Gastrocnemius medialis (tissue), 4 donors: ENCODE results near the gene CCDC30. TPM values are rescaled to one million over a fixed set of nuclear protein-coding genes. Genes with fewer than 3 reads are reported as not detected.
A peak's percentile ranks its signal among the peaks of the same experiment; 100 is the strongest.

Experiments
- ATAC-seq, 2 donors: fragments of 150-250 bp; one replicate each; pipeline ENCODE4 v1.9.1; 2016
- DNase-seq, 2 donors: peaks; one replicate each; pipeline ENCODE4 v3.0.0-alpha.2; 2019
- H3K27ac ChIP-seq, 4 donors: fragments of 200-600 bp; sonication (generic); 1 replicate in 1 of 4; 2 replicates in 3 of 4; pipeline ENCODE4 v1.5.1; 2016 to 2018; ENCODE audit warnings: mild to moderate bottlenecking in 2 of 4, moderate library complexity in 1 of 4
- H3K27me3 ChIP-seq, 3 donors: fragments of 200-600 bp; sonication (generic) in 2 of 3; 1 replicate in 1 of 3; 2 replicates in 2 of 3; pipeline versions ENCODE4 v1.5.1 to v1.6.0; 2016 to 2019; ENCODE audit warnings: mild to moderate bottlenecking in 1 of 3, moderate library complexity in 1 of 3
- H3K36me3 ChIP-seq, 2 donors: fragments of 200-600 bp; sonication (generic) in 1 of 2; one replicate each; pipeline ENCODE4 v1.5.1; 2017 to 2018
- H3K4me1 ChIP-seq, 2 donors: fragments of 200-600 bp; sonication (generic) in 1 of 2; one replicate each; pipeline ENCODE4 v1.5.1; 2016 to 2017; ENCODE audit warnings: mild to moderate bottlenecking in 2 of 2
- H3K4me3 ChIP-seq, 4 donors: fragments of 200-600 bp; sonication (generic) in 3 of 4; 1 replicate in 1 of 4; 2 replicates in 3 of 4; pipeline ENCODE4 v1.5.1; 2016 to 2019; ENCODE audit warnings: mild to moderate bottlenecking in 2 of 4
- H3K9me3 ChIP-seq, 3 donors: fragments of 200-600 bp; sonication (generic) in 2 of 3; 1 replicate in 1 of 3; 2 replicates in 2 of 3; pipeline ENCODE4 v1.5.1; 2016 to 2019
- POLR2A ChIP-seq, 2 donors: fragments of 450-650 bp; IDR thresholded peaks; one replicate each; pipeline ENCODE4 v1.6.1; 2017; ENCODE audit warnings: antibody characterized with exemption in 2 of 2, mild to moderate bottlenecking in 2 of 2, moderate library complexity in 2 of 2
- in situ Hi-C, 4 donors: fragments of 200-750 bp; cut with MboI; loops; one replicate each; pipeline versions ENCODE4 v1.15.0 to v1.8.0; 2017; ENCODE audit warnings: low sequenced_read_pairs in 4 of 4
- intact Hi-C: fragments of 100-400 bp; cut with DNase I; formaldehyde crosslinking; loops from one replicate; pipeline ENCODE4 v1.15.1; 2023; ENCODE audit warnings: low total_unique reads
- total RNA-seq, 4 donors: library from RNA; depleted of rRNA; stranded (reverse); fragments of >200 nt; gene quantifications; one replicate each; pipeline versions ENCODE4 v1.1.0 to v1.2.3, GENCODE V29; 2016
- TF ChIP-seq, protein P1 (sequence below), 5 experiments: fragments of 450-650 bp in 3 of 5; fragments of 200-600 bp in 2 of 5; sonication (generic) in 2 of 5; IDR thresholded peaks in 4 of 5; conservative IDR thresholded peaks in 1 of 5; 1 replicate in 4 of 5; 2 replicates in 1 of 5; pipeline ENCODE4 v1.5.1; 2016 to 2019; ENCODE audit warnings: antibody characterized with exemption in 5 of 5, mild to moderate bottlenecking in 3 of 5, moderate library complexity in 3 of 5

The CCDC30 gene
- 1 to 10 TPM in 2 of 4 donors, under 1 TPM in 2; 0.24 to 2.9 (median 0.74) TPM for total RNA-seq

DNA sequence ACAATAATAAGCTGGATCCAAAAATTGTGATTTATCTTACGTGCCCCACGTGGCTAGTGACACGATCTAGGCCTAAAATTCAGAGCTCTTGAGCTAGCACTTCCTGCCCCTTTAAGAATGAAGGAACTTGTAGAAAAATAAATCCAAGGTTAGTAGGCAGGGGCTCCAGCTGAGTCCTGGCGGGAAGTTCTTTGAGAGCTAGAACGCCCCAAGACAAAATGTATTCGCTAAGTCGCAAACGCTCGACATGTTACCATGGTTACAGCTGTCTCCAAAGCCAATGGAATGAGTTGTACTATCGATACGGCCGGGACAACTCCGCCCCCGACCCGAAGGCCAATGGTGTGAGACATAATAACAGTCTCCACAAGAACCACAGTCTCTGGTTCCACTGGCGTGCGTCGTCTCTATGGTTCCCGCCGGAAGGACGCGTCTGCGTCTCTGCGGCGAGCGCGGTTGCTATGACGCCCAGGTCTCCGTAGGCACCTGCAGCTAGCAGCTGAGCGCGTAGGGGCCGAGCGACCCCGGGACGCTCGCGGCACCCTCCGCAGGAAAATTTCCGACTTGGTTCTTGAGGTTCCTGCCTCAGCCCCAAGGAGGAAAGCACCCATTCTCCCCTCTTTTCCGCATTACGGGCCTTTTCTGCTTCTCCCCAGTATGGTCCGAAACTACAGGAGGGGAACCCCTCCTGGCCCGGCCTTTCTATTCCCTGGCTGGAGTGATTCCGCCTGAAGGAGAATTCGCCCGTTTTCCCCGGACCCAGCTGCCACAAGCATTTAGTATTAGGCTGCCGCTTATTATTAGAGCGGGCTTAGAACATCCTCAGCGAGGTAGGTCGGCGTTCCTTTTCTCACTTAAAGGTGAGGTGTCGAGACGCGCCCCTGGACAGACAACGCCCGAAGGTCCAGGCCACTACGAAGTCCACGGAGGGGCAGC is at the start of gene CCDC30:
TSS of gene CCDC30 (plus strand) at position 459 of the 936 bp plus-strand sequence. CDS start 17,266 bp downstream, outside the sequence.
- no peaks in the 10 kb centered on the region for H3K27me3 ChIP-seq
- no peak within 1 kb of the TSS for H3K27ac ChIP-seq
- TF ChIP-seq, protein P1, sequence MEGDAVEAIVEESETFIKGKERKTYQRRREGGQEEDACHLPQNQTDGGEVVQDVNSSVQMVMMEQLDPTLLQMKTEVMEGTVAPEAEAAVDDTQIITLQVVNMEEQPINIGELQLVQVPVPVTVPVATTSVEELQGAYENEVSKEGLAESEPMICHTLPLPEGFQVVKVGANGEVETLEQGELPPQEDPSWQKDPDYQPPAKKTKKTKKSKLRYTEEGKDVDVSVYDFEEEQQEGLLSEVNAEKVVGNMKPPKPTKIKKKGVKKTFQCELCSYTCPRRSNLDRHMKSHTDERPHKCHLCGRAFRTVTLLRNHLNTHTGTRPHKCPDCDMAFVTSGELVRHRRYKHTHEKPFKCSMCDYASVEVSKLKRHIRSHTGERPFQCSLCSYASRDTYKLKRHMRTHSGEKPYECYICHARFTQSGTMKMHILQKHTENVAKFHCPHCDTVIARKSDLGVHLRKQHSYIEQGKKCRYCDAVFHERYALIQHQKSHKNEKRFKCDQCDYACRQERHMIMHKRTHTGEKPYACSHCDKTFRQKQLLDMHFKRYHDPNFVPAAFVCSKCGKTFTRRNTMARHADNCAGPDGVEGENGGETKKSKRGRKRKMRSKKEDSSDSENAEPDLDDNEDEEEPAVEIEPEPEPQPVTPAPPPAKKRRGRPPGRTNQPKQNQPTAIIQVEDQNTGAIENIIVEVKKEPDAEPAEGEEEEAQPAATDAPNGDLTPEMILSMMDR (IDR thresholded peaks at IDR 0.05 in 4 of 5, conservative IDR thresholded peaks at IDR 0.05 in 1 of 5) = no peak
- TF ChIP-seq POLR2A (IDR thresholded peaks at IDR 0.05) = no peak
- in situ Hi-C loops (no loop called here), intact Hi-C loops (loop anchor here (1.0 to 10.0 kb wide), 5 partner anchors 120 to 354 kb away; partner anchors contain the start of genes C1orf50, ERMAP, P3H1 and PPIH)
- DNase-seq (peak; percentile 94 to 95), ATAC-seq (peak; percentile 100)
- no peaks in the 10 kb centered on the region for H3K9me3 ChIP-seq
- H3K4me1 ChIP-seq = peaks cover 14 to 16% of the 10 kb centered on the region in 2 donors
- H3K36me3 ChIP-seq = peaks cover 0 to 30% of the 10 kb centered on the region in 2 donors
- peak within 1 kb of the TSS; percentile 61 to 79 (median 70) for H3K4me3 ChIP-seq

DNA sequence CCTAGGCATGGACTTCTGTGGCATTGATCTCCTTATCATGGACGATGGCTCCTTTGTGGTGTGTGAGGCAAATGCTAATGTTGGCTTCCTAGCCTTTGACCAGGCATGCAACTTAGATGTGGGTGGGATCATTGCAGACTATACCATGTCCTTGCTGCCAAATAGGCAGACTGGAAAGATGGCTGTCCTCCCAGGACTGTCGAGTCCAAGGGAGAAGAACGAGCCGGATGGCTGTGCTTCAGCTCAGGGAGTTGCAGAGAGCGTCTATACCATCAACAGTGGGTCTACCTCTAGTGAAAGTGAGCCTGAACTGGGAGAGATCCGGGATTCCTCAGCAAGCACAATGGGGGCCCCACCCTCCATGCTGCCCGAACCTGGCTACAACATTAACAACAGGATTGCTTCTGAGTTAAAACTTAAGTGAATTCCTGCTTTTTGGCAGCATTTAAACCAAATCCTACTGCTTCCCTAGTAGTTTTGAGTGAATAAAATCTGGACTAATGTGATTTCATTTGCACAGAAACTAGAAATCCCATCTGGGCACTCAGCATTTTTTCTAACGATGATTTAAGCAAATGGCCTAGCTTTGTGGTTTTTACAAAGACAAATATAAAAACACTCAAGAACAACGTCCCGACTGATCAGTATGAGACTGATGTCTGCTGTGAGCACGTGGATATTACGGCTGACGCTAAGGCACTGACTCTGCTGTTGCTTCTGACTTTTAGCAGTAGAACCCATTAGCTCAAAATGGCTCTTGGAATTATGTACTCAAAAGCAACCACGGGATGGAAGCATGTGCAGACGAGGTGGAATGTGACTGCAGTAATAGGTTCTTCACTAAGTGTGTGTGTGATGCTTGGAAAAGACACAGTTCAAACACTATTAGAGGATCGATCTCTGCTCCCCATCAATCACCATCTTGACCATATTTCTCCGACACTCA is 48.3 kb upstream of the CCDC30 start:
- DNase-seq = no peak
- H3K9me3 ChIP-seq = no peaks in the 10 kb centered on the region
- no peaks in the 10 kb centered on the region for H3K4me1 ChIP-seq
- in situ Hi-C loops = no loop called here
- no peak overlapping the region for H3K27ac ChIP-seq
- H3K27me3 ChIP-seq = no peaks in the 10 kb centered on the region
- intact Hi-C loops = no loop called here
- no peak overlapping the region for H3K4me3 ChIP-seq
- no peak for TF ChIP-seq POLR2A (IDR thresholded peaks at IDR 0.05)
- TF ChIP-seq, protein P1 (IDR thresholded peaks at IDR 0.05 in 4 of 5, conservative IDR thresholded peaks at IDR 0.05 in 1 of 5) = no peak
- H3K36me3 ChIP-seq = no peaks in the 10 kb centered on the region
- ATAC-seq = no peak

DNA sequence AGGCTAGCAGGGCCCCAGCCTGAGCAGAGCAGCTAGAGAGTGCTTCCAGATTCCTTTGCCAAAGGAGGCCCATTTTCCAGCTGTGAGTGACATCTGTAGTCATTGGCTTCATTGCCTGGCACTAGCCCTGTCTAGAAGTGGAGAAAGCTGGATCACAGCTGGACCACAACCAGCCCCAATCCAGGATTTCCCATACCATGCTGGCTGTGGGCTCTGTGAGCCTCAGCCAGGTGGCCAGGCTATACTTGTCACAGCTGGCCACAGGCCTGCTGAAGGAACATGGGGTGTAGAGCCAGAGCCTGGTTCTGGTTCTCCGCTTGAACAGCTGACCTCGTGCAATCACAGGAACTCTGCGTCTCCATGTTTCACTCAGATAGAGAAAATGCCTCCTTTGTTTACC is 45.9 kb upstream of the CCDC30 start:
- intact Hi-C loops = no loop called here
- Histone ChIP-seq H3K4me3 (no peak overlapping the region), H3K9me3 (no peaks in the 10 kb centered on the region), H3K27me3 (peaks cover 0 to 2% (median 0%) of the 10 kb centered on the region in 3 donors), H3K4me1 (peaks cover 9 to 12% of the 10 kb centered on the region in 2 donors), H3K36me3 (no peaks in the 10 kb centered on the region), H3K27ac (no peak overlapping the region)
- TF ChIP-seq POLR2A (IDR thresholded peaks at IDR 0.05) = no peak
- no peak for DNase-seq
- ATAC-seq = no peak
- in situ Hi-C loops = no loop called here

DNA sequence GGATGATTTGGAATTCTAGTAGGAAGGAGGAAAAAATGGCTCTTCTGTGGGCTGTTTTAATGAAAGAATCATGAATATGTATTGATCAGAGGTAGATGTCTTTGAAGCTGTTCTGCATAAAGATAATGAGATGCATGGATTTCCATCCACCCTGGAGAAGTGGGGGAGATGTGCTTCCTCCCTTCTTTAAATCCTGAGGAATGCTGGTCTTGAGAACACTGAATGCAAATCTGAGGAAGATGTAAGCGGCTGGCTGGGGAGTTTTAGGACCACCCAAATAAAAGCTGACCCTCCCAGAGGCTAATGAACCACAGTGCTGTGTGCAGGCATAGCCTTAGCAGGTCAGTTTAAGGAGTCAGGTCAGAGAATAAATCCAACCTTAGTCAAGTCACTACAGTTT is 44.6 kb upstream of the CCDC30 start:
- Histone ChIP-seq H3K27ac (no peak overlapping the region), H3K4me3 (no peak overlapping the region), H3K27me3 (peaks cover 0 to 2% (median 0%) of the 10 kb centered on the region in 3 donors), H3K9me3 (no peaks in the 10 kb centered on the region), H3K4me1 (peaks cover 9 to 12% of the 10 kb centered on the region in 2 donors), H3K36me3 (no peaks in the 10 kb centered on the region)
- intact Hi-C loops (no loop called here), in situ Hi-C loops (no loop called here)
- DNase-seq (no peak), ATAC-seq (no peak)
- TF ChIP-seq, protein P1 (IDR thresholded peaks at IDR 0.05 in 4 of 5, conservative IDR thresholded peaks at IDR 0.05 in 1 of 5) = no peak
